GM18499 (cell line): ENCODE data around the gene POLA1.

Experiments
- ATAC-seq: cut with Tn5 transposase; IDR thresholded peaks from one replicate; pipeline ENCODE4 v1.9.1; 2021; ENCODE audit warnings: moderate number of reproducible peaks; ENCODE audit not compliant: insufficient read depth, unreplicated experiment

Gene POLA1

DNA sequence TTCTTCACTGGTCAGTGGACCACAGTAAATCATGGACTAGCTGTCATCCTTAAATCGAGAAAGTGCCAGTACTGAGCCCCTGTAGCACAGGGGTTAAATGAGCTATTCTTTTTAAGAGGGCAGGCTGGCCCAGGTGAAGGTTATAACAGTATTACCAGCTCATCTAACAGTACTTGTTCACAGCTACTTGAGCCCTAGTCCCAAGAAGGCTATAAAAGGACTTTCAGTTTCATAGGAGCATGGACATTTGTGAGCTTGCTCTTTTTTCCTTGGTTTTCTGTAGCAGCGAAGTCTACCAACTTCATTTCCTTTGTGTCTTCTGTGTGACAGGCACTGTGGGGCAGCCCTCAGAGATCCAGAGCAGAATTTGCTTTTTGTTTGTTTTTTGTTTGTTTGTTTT is 261.0 kb downstream of the POLA1 start:
- no peak for ATAC-seq

DNA sequence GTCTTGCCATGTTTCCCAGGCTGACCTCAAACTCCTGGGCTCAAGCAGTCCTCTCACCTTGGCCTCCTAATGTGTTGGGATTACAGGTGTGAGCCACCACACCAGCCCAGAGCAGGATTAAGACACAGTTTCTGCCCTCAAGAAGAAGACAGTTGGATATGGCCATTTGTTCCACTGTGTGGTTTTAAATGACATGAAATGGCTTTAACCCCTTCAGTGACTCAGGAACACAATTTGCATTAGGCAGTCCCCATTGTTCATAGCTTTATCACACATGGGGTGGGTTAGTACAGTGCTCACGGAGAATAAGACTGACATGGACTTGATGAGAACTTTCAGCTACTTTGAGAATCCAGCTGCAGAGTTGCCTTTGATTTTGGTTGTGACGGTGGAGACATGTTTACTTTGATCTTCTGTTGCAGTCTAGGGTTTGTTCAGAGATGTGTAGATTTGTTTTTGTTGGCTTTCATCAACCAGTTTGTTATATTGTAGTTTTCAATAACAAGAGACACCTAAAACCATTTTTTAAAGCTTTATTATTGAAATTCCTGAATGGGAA is 261.7 kb downstream of the POLA1 start:
- no peak for ATAC-seq

DNA sequence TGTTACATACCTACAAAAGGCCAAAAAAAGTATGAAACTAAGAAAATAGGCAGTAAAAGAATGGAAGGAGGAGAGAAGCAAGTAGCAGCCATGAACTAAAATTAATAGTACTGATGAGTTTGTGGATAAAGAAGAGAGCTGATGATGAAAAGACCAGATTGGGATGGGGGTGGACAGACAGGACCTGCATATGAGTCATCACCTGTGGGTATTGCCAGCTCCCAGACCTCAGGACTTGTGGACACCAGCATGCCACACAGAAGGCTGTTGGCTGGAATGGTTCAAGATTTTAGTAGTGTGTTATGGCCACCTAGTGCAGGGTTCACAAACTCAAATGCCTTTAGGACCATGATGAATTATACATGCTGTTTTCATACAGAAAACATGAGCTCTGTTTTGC is 263.1 kb downstream of the POLA1 start:
- no peak for ATAC-seq

DNA sequence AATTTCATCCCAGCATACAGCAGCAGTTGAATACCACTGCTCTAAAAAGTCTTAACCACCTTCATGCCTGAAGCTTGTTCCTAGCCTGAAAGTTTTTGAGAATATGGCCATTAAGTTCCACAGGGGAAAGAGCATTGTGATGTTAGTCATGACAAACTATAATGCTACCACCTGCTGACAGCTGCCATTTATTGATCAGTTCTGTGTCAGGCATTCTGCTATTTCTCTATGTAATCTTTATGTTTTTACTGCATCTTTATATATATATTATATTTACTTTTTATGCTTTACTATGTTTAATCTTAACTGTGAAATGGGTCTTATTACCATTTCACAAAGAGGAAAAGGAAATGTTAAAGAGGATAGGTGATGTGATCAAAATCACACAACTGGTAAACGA is 268.1 kb downstream of the POLA1 start:
- no peak for ATAC-seq

DNA sequence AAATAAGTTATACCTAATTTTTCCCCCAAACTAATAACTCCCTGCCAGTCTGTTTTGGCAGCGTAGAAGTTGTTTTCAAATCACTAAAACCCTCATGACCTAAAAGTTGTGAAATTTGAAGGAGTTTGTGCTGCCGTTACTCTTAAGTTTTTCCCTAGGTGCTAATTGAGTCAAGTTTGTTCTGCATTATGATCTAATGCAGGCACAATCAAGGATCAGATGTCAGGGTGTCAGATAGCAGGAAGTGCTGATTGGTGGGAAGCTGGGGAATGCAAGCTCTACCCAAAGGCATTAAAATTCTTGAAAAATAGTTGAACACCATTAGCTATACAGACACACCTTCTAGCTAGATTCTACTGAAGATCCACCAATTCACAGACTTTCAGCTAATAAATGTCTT is 270.1 kb downstream of the POLA1 start:
- no peak for ATAC-seq

DNA sequence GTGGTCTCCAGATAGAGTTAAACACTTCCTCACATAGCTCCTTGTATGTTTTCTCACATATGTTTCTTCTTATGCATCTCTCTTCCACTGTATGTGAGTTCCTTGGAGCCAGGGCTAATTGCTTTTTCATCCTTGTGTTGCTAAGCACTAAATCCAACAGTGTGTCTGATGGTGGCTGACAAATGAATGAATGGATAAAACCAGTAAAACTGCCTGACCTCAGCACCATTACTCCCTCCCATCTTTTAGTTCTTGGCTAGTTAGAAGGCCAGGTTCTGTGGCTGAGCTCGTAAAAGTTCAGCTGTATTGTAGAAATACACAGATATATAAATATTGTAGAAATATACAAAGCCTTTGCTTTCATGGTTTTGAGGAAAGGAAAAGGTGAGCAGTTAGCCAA is 271.7 kb downstream of the POLA1 start:
- ATAC-seq: no peak

DNA sequence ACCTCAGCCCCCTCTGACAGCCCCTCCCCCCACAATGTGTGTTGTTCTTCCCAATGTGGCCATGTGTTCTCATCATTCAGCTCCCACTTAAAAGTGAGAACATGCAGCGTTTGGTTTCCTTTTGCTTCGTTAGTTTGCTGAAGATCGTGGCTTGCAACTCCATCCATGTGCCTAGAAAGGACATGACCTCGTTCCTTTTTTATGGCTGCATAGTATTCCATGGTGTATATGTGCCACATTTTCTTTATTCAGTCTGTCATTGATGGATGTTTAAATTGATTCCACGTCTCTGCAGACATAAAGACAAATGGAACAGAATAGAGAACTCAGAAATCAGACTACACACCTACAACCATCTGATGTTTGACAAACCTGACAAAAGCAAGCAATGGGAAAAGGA is 276.1 kb downstream of the POLA1 start:
- ATAC-seq: no peak

DNA sequence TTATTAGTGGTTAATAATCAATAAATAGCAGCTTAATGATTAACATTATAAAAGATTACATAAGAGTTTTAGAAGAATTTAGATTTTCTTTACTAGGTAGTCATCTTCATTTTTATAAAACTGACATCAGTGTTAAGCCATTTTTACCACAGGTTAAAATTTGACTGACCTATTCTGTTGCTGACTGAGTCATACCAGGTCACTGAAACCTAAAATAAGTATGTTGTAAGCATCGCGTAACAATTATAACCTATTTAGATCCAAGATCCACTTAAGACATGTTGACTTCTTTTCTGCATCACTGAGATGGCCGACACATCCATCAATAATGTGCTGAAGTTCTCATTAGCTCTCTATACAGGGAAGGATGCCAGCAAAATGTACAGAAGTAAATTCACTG is 285.4 kb downstream of the POLA1 start:
- no peak for ATAC-seq

DNA sequence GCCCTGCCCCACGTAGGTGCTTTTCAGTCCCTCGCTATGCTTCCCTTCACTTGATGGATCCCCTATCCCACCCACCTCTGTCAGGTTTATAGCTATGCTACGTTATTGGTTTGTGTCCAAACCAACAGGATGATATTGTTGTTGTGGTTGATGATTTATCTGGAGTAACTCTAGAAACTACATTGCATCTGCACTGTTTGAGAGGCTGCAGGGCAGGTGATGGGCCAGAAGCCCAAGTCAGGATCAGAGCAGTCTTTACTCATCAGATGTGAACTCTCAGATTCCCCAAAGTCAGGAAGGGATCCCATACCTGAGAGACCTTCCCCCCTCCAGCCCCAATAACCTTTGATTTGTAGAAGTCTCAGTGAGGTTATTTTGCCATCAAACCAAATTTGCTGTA is 287.3 kb downstream of the POLA1 start:
- no peak for ATAC-seq

DNA sequence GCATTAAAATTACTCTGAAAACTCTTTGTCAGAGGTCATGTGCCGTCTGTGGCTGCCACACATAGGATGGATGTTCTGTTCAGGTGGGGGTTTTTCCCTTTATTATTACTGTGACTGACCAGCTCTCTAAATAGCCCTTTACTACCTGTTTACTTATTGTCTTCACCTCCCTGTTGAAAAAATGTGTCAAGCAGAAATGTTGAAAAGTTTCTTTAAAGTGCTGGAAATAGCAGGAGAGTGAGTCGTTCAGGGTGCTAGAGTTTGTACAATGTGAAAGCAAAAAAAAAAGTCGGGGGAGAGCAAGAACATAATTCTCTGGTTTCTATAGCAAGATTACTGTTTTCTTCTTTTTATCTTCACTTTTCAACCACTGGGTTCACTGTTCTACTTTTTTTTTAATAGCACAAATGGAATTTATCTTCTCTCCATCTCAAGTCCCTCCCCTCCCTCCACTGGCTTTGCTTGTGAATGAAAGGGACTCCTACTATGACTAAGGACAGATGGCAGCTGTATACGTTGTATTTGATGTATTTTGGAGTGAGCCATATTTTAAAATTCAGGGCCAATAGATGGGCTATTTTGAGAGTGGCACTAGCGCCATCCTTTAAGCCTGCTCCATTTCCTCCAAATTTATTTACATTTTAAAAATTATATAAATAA is 288.7 kb downstream of the POLA1 start:
- ATAC-seq: no peak

DNA sequence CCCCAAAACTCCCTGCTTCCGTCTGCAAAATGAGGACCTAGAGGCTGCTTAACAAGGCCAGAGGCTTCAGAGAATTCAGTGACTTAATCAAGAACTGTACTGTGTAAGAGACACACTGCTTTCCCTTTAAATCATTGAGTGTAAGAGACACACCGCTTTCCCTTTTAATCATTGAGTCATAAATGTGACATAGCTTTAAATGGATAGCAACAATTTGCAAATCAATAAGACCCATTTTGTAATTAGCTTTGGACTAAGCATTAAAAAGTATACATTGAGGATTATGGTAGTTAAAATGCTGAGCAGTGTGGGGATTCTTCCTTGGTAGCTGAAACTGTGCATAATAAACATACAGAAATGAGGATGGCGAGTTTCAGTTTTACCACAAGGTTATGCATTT is 290.2 kb downstream of the POLA1 start:
- ATAC-seq: no peak

DNA sequence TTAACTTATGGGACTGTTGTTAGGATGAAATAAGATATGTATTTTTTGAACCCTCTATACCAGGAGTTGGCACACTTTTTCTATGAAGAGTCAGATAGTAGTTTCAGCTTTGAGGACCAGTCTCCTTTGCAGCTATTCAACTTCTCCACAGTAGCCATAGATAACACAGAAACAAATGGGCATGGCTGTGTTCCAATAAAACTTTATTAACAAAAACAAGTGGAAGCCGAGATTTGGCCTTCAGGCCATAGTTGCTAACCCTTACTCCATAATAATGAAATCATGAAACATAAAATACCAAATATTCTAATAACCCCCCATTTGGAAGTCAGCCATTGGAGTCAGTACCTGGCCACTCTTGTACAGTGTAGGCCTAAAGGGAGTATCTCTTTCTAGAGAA is 291.4 kb downstream of the POLA1 start:
- ATAC-seq: no peak

DNA sequence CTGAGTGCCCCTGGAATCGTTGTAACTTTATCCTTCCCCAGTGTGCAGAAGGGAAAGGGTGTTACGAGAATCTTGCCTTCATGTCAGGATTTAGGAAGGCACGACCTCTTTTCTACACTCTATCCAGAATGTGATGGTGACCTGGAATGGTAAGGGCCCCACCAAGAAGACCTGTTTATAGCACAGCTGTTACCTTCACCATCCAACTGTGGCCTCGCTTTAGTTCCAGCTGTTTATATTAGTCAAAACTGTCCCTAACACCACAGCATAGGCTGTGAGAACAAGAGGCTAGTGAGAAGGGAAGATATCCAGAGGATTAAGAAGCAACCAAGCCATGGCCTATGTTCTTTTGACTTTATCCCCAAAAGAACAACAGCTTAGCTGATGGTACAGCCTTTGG is 294.0 kb downstream of the POLA1 start:
- no peak for ATAC-seq

DNA sequence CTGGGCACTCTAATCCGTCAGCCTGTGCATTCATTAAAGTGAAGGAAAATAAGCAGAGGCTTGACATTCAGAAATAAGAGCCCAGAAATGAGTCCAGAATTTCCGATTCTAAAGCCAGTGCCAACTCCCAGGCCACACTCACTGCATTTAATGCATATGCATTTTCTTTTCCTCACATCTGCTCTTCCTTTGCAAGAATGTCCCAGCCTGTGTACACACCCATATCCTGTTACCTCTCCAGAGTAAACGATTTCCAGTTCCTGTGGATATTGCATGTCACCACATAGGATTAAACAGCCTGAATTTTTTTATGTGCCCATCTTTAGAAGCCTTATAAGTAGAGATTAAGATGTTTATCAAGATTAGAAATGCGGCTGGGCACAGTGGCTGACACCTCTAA is 294.6 kb downstream of the POLA1 start:
- ATAC-seq: no peak

DNA sequence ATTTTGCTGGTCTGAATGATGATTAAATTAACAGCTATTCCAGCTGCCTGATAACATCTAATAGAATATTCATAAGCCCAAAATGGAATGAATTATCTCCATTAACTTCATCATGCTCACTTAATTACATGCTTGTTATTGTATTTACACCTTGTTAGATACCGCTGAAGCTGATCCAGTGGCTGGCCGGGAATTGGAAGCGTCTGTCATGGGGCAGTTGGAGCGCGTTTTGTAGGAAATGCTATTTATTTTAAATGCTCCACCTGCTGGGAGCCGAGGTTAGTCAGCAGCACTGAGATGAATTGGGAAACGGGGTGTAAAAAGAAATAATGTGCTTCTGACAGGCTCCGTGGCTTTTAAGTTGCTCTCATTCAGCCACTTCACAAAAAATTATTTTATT is 296.8 kb downstream of the POLA1 start:
- no peak for ATAC-seq

DNA sequence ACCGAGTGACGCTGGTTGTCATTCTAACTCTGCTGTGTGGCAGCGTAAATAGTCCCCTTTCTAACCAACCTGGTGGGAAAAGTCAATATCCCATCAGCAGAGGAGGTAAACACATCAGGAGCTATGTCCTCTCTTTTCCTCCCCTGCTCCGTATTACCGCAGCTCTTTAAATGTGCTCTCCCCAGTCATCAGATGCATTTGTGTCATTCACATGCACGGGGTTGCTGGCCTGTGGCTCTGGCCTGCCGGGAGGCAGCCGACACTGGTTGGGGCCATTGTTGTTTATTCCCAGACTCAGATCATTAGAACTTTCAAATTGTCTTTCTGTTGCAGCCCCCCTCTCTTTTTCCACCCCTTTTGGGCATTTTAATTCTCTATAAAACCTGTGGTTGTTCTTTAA is 300.2 kb downstream of the POLA1 start:
- no peak for ATAC-seq

DNA sequence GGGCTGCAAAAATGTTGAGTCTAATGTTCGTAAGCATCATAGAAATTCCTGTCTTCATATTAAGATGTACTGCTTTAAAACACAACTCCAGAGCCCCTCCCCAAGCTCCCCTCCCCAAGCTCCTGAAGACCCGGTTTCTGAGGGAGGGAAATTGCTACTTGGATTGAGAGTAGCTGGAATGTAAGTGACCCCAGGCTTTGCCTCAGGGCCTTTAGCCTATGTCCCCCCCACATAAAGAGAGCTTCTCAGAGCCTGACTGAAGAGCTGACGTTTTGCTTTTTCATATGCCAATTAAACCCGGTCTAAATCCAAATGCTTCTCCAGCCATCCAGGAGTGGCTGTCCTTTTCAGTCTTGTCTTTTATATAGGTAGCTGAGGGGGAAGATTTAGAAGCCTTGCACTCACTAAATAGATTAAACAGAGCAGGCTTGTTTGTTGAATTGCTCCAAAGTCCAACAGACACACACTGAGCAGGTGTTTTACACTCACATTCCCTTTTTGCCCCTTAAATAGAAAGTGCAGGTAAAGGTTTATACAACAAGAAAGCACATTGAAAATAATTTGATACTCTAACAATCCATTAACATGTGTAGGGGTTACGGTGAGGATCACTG is 302.5 kb downstream of the POLA1 start:
- no peak for ATAC-seq

DNA sequence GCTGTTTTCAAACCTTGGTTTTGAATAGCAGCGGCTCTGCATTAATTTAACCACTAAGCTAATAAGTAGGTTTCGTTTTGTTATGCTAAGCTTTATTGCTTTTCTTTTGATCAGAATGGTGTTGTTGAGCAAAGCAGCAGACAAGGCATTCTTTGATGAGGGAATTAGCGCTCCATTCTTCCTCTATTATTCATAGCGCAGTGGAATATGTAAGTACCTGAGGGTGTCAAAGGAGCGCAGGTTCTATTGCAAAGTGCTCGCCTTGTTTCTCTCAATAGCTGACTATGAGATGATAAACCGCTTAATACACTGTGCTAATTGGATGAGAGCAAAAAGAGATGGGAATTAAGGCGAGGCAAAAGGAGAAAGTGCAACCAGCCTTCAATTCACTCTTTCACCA is 305.8 kb downstream of the POLA1 start:
- ATAC-seq: no peak

DNA sequence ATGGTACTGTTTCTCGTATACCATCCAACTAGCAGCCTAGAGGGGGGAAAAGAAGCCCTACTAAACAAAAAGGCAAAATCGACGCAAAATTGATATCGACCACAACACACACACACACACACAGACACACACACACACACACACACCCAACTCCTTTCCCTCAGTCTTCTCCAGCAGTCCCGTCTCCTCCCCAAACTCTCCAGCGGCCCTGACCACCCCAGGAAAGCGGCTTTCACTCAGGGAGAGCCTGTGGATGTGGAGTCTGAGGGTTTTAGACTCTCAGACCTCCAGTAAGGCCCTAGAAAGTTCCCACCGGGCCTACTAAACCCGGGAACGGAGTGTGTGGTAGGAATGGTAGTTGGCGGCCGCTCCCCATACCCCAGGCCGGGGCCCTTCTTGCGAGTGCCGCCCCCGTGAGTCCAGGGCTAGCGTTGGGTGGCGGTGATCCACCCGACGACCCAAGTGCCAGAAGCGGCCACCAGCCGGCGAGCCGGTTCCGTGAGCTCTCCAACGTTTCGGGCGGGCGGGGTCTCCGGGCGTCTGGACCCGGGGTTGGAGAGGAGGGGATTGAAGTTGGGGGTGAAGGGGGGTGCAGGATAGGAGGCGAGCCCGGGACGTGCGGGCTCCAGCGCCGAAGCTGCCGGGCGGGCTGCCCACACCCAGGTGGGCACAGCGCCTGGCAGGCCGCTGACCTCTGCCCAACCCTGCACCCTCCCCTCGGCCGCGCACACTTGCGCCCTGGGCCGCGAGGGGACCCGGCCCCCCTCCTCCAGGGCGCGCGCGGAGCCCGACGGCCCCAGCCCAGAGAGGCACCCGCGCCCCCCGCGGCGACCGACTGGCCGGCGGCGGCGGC is 308.3 kb downstream of the POLA1 start:
- ATAC-seq: no peak

DNA sequence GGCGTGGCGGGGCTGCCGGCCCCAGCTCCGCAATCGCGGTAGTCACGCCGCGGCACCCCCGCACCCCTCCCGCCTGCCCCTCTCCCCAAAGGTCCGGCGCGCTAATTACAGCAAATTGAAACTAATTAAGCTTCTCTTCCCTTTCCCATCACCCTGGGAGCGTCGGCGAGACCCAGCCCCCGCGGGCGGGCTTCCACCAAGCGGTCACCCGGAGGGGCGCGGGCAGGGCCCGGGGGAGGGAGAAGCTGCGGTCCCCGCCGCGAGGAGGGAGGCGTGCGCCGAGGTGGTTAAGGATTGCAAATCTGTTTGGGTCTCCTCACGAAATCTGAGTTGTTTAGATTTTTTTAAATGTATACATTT is 308.9 kb downstream of the POLA1 start:
- no peak for ATAC-seq

DNA sequence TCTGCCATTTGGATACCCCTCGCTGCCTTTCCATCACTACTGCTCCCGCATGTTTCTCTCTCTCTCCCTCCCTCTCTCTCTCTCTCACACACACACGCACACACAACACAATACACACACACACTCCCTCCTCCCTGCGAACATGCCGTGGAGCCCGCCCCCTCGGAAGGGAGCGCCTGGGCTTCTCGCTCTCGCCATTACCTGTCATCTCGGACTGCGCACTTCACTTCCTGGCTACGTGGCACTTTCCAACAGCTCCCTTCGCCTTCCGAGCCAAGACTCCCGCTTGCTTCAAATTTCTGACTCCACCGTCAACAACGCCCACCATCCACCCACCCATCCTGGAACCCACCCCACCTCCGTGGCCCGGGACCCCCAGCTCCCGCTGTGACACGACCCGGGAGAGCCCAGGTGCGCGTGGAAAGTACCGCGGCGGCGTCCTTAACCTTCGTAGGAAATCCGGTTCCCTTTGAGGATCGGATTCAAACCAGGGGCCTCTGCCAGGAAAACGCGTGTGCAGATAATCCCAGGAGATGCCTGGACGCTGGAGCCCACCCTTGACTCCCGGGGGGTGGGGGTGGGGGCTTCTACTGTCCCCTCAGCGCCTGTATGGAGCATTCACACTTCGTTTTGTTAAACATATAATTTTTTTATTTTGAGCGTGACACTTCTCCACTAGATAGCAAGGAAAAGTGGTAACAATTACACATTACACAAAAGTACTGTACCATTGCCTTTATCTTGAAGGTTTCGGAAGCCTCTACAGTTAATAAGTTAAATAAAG is 309.5 kb downstream of the POLA1 start:
- ATAC-seq: no peak
